T-helper 1 cell (primary cell): Measurements from ENCODE around the gene CNST.
"Not testable (repeated sequence)": the region's sequence is repeated elsewhere in the genome, so short reads cannot be mapped to it uniquely, and the experiment has no call there.

Experiments
- DNase-seq, 5 donors: peaks; one replicate each; pipeline ENCODE4 v3.0.0-alpha.2; 2012 to 2020

Gene CNST

DNA sequence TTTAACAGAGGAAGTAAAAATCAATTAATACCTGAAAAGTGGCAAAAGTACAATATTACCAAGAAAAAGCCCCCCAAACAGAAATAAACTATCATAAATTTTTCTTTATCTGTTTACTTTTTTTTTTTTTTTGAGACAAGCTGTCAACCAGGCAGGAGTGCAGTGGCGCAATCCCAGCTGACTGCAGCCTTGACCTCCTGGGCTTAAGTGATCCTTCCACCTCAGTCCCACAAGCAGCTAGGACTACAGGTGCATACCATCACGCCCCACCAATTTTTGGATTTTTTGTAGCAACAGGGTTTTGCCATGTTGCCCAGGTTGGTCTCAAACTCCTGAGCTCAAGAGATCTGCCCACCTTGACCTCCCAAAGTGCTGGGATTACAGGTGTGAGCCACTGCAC is 8.2 kb upstream of the CNST start:
- DNase-seq, result no peak

DNA sequence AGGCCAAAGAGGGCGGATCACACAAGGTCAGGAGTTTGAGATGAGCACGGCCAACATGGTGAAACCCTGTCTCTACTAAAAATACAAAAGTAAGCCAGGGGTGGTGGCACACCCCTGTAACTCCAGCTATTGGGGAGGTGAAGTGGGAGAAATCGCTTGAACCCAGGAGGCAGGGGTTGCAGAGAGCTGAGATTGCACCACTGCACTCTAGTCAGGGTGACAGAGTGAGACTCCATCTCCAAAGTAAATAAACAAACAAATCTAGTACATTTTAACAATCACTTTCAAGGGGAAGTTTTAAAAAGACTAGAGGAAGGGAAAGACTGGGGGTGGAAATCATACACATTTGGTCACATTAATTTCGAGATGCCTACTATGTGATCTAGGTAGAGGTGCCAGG is 6.9 kb upstream of the CNST start:
- no peak for DNase-seq

DNA sequence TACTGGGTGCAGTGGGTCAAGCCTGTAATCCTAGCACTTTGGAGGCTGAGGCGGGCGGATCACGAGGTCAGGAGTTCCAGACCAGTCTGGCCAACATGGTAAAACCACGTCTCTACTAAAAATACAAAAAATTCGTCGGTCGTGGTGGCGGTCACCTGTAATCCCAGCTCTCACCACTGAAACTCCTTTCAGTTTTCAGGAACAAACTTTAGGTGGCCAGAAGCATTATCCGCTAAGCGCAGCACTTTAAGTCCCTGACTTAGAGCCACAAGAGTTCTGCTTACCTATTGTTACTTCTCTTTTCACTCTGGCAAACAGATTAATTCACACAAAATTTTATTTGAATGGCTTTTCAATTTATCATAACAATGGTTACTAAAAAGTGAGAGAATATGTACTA is 5.4 kb upstream of the CNST start:
- DNase-seq, result not testable (repeated sequence)

DNA sequence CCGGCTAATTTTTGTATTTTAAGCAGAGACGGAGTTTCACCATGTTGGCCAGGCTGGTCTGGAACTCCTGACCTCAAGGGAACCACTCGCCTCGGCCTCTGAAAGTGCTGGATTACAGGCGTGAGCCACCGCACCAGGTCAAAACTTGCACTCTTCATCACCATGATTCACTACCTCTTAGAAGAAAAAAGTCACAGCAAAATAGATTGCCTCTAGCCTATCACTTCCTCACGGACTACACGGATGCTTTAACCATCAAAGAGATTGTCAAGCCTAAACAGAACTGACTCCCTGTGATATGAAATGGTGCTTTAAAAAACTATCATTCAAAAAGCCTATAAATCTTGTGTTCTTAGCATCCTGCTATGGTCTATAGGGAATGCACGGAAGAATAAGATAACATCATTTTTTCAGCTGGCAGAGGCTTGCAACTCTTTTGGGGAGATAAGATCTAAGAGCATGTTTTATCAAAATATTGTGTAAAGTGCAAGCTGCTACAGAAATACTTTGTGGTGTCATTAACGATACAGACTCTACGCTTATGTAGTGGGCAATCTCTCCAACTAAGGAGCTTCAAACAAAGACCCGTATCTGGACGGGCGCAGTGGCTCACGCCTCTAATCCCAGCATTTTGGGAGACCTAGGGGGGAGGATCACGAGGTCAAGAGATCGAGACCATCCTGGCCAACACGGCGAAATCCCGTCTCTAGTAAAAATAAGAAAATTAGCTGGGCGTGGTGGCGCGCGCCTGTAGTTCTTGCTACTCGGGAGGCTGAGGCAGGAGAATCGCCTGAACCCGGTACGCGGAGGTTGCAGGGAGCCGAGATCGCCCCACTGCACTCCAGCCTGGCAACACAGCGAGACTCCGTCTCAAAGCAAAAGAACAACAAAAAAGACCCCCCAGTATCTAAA is 1.2 kb upstream of the CNST start:
- DNase-seq, result no peak

DNA sequence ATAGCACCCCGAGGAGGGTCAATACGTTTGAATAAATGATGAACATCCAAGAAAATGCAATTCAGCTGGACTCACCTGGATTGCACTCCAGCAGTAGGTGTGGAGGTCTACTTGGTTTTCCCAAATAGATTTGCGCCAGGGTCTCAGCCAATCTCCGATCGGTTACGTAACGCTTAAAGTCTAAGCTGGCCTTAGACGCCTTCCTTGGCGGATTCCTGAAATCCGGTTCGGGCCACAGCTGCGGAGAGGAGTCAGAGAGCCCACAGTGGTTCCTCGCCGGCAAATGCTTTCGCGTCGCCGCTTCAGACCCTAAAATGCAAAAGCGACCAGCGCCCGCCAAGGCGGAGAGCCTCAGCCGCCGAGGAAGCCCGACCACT is 517 bp upstream of the CNST start:
- no peak for DNase-seq

DNA sequence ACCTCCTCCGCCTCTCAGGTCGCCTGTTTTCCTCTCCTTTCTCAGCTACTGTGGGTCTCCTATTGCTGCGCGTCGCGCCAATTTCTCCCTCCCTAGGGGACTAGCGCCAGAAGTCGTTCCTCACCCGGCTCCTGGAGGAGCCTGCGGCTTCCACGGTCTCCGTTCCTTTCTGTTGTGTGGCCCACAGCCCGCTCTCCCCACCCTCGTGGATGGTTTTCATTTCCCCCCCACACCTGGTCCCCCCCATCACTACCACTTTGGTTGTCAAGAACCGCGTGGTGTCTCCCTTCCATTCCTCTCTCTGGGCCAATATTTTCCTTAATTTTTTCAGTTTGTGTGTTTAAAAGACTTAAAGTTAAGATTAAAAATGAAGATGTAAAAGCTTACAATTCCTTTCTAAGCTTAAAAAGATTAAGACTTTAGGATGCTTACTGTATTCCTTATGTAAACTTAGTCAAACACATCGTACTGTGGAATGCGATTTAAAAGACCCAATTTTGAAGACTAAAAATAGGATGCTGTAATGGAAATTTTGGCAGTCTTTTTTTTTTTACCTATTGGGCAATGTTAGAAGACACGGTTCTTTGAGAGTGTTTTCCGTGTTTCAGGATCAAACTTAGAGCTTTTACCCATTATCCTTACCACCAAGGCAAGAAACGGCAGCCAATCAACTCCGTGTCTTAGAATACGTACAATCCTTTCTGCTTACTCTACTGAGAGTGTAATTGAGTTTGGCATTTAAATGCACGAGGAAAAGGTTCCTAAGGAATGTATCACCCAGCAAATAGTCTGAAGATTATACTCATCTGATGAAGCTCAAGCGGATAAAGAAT is 773 bp downstream of the CNST start:
- peak in 1 of 5 donors; percentile 19 for DNase-seq

DNA sequence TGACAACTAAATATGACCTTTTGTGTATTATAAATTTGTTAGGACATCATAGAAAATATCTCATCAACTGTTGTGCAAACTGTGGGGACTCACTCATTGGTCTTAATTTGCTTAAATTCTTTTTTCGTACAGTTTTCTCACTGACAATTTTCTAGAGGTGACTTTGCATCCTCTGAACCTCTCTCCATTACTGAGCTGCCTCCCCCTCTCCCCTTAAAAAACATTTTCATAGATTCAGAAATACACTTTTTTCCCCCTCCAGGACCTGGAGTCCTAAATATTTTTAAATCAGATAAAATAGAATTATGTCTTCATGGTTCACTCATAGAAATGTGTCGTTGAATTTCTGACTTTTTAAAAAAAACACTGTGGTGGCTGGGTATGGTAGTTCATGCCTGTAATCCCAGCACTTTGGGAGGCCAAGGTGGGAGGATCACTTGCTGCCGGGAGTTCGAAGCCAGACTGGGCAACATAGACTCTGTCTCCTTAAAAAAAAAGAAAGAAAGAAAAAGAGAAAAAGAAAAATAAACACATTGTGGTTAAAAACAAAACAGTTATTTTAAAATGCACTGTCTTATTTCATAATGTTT is 1.5 kb downstream of the CNST start:
- DNase-seq, result no peak

DNA sequence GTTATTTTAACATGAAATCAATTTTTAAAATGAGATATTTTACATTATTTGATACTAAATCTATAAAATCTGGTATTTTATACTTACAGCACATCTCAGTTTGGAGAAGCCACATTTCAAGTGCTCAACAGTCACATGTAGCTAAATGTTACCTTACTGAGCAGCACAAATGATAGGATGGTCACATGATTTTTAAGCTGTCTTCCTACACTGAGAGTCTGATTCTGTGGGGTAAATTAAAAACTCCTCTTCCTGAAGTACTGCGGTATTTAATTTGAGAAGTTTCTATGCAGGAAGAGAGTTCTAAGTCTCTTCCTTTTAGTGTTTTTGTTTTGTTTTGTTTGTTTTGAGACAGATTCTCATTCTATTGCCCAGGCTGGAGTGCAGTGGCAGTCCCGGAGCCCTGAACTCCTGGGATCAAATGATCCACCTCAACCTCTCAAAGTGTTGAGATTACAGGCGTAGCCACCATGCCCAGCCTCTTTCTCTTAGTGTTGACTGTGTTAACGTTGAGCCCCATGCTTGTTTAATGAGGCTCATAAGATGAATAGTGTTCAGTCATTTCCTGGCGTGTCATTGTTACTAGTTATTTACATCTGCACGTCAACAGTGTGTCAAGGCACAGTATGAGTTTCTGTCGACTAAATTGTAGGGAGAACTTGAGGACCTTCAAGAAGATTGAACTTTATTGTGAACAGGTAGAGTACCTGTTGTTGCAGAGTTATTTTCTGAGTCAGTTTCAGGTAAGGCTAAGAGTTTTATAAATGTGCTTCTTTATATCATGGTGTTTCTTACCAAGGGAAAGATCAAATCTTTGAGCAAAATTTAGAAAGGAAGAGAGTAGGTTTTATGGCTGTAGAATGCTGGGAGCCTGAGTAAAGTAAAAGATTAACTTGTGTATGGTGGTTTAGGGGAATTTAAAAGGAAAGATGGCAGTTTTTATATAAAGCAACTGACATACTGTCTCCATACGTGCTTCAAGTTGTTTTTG is 3.3 kb downstream of the CNST start:
- peak in 3 of 5 donors; percentile 13 to 77 (median 24) for DNase-seq

DNA sequence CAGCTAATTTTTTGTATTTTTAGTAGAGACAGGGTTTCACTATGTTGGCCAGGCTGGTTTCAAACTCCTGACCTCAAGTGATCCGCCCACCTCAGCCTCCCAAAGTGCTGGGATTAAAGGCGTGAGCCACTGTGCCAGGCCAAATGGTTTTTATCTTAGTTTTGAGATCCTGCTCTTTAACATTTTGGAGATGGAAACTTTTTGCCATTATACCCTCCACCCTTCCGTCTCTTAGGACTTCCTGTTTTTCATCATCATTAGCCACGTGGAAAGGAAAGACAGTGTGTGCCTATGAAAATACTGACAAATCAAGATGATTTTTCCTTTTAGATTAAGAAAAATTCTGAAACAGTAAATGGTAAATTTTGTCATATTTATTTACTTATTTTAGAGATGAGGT is 5.1 kb downstream of the CNST start:
- peak in 1 of 5 donors; percentile 39 for DNase-seq

DNA sequence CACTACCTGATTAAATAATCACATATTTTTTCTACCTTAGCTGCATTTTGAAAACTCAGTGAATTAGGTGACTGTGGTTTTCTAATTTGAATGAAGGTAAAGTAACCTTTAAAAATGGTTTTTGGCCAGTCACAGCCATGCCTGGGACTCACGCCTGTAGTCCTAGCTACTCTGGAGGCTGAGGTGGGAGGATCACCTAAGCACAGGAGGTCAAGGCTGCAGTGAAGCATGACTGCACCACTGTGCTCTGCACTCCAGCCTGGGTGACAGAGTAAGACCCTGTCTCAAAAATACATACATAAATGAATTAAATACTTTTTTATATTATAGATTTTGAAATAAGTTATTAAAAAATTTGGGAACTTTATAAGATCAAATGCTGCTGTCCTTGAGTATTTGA is 5.7 kb downstream of the CNST start:
- DNase-seq, result no peak

DNA sequence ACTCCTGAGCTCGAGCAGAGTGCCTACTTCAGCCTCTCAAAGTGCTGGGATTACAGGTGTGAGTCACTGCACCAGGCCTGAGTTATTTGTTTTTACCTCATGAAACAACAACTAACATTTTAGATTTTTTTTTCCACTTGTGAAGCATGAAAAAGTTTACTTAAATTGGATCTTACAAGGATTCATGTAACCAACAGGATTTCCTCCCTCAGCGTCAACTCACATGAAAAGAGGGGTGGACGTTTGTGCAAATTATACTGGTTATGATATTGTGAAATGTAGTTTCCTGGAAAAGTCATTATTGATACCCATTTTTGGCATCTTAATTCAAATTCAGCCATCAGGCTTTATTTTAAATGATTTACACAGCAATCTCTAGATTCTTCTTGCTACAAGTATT is 6.5 kb downstream of the CNST start:
- peak in 1 of 5 donors; percentile 17 for DNase-seq

DNA sequence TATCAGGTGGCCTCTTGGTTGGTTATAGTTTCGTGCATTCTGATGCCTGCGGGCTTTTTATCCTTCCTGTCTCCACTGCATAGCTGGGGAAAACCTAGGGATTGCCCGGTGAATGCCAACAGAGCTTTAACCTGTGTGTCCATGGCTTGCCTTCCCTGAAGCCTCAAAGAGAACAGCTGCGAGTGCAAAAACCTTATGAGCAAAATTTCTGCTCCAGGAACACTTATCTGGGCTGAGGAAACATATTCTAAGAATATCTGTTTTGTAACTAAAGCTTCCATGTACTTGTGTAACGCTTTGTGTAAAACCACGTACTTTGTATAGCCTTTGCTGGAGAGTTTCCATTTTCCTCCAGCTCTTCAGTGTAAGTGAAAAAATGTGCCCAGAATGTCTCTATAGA is 7.2 kb downstream of the CNST start:
- DNase-seq, result no peak

DNA sequence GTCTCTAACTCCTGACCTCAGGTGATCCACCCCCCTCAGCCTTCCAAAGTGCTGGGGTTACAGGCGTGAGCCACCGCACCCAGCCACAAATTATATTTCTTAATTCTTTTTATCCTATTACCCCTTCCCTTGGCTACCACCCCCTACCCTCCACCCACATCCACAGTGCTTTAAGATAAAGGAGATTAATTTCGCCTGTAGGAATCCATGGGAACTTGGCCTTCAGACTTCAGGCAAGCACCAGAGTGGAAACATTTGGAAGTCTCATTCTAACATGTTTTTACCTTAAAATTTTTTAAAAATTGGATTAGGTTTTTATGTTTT is 10.4 kb downstream of the CNST start:
- no peak for DNase-seq

DNA sequence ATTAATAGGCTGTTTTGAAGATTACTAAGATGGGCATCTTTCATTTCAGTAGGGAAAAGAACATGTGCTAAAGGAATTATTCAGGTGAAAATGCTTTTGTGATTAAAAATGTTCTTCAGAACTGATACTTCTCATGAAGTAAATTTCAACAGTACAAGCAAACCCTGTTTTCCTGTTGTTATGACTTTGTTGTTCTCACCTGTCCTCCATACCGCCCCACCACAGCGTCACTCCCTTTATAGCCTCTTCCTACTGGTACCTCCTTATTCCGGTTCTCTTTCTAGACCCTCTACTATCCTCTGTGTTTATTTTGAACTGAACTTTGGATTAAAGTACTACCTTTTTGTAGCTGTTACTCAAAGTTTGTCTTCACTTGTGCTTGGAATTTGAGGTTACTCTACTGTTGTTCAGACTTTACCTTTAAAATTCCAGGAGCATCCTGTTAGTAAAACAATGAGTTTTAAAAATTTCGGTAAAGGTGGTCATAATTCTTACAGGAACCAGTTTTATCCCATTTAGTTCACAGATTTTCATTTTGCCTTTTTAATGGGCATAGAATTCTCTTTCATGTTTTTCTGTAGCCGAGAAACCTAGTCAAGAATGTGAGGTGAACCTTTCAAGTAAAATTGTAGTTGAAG is 10.9 kb downstream of the CNST start:
- DNase-seq, result no peak

DNA sequence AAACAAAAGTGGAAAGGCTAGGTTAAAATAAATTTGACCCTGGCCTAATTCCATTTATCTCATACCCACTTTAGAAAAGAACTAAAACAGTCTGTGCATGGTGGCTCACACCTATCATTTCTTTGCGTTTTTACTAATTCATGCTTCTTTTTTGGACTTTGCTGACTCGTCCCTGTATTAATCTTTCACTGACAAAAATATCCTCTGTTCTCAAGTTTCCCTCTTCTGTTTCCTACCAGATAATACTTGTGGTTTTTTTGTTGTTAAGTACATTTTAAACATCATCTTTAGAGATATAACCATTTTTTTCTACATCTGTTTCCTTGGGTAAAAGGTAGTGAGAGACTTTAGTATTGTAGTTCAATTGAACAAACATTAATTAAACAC is 11.5 kb downstream of the CNST start:
- DNase-seq, result no peak

DNA sequence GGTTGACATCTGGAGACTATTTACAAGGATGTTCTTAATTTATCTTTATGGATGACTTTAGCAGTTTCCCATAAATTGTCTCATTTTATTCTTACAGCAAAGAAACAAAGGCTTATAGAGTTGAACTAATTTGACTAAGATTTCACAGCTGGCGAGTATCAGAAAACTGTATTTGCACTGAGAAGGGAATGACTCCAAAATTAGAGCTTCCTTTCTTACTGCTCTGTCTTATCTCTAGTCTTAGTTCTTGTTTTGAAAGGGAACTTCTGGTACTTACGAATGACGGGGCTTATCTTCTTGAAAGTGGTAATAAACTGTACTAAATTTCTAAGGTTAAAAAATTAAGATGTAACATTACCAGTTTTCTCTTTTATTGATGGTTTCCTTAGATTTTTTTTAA is 13.6 kb downstream of the CNST start:
- no peak for DNase-seq

DNA sequence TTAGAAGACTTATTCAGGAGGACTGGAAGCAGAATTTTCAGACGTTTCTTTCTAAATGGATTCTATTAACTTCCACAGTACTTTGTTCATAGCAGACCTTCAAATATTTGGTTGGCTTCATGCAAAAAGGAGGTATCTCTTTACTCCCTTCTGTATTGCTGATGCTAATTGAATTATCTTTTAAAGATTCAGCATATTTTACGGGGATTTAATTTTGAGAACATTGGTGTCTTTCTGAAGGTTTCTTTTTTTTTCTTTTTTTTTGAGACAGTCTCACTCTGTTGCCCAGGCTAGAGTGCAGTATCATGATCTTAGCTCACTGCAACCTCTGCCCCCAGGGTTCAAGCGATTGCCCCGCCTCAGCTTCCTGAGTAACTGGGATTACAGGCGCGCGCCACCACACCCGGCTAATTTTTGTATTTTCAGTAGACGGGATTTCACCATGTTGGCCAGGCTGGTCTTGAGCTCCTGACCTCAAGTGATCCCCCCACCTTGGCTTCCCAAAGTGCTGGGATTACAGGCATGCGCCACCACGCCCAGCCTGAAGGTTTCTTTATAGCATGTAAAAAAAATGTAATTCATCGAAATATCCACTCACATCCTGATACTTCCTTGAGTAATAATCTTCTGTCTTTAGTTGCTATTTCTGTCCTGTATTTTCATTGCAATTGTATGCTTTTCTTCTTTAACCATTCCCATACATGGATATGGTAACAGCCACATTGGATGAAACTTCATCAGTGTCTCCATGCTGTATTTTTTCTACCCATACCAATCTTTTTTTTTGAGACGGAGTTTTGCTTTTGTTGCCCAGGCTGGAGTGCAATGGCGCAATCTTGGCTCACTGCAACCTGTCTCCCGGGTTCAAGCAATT is 14.5 kb downstream of the CNST start:
- DNase-seq, result no peak

DNA sequence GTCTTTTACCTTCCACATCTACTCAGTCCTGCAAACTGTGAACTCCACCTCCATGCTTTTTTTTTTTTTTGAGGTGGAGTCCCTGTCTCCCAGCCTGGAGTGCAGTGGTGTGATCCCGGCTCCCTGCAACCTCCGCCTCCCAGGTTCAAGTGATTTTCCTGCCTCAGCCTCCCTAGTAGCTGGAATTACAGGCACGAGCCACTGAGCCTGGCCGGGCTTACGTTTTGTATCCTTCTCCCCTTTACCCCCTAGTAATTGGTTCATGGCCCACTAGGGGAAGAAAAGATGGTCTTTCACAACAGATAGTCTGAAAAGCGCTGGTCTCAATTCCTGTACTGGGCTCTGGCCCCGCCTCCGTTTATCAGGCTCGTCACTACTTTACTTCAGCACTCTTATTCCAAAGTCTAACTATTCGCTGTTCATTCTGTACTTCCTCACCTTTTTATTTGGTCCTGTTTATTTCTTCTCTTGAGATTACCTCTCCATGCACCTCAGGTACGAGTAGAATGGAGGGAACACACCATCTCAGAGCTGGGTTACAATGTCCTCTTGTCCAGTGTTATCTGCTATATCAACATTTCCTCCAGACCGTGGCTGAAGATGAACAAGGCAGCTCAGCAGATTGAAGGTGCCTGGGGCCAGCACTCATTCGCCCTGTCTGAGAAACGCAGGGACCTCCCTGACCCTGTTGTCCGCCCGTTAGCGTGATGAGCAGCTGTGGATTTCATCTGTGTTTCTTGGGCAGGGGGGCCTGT is 16.2 kb downstream of the CNST start:
- no peak for DNase-seq

DNA sequence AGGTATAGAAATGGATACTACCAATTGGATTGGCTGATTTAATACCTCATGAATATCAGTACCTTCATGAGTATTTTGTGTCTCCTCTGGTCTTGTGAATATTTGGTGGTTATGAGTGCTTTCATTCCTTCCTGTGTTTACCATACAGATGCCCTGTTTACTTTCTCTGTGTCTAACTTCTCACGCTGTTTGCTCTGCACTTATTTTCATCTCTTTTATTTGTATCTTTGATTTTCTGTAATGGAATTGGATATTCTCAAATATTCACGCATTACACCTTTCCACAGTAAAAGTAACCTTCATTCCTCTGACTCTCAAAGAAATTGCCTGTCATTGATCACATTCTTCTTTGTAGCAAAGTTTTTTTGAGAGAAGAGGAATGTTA is 16.8 kb downstream of the CNST start:
- DNase-seq, result no peak
